ENCODE data around the gene WFDC11. TPM values are rescaled to one million over a fixed set of nuclear protein-coding genes. Genes with fewer than 3 reads are reported as not detected.
"Not testable (repeated sequence)": the region's sequence is repeated elsewhere in the genome, so short reads cannot be mapped to it uniquely, and the experiment has no call there.

Gene WFDC11
- total RNA-seq (not detected), polyA plus RNA-seq (not detected)

- no peak within 1 kb of the TSS for H3K4me3 ChIP-seq (ENCODE audit: low read depth, low read length)
These were observed at the start of gene WFDC11 for GRCh38 chr20:45670139-45670538. WFDC11 (minus strand) TSS chr20:45670239; CDS start chr20:45650600, 19,639 bp downstream.

DNA sequence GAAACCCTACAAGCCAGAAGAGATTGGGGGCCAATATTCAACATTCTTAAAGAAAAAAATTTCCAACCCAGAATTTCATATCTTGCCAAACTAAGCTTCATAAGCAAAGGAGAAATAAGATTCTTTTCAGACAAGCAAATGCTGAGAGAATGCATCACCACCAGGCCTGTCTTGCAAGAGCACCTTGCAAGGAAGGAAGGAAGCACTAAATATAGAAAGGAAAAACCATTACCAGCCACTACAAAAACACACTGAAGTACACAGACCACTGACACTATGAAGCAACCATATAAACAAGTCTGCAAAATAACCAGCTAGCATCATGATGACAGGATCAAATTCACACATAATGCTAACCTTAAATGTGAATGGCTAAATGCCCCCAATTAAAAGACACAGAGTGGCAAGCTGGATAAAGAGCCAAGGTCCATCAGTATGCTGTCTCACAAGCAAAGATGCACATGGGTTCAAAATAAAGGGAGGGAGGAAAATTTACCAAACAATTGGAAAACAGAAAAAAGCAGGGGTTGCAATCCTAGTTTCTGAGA lies 46.2 kb upstream of the WFDC11 start:
- not testable (repeated sequence) for H3K27ac ChIP-seq (ENCODE audit: insufficient read depth, low read length, poor library complexity, severe bottlenecking); H3K4me1 ChIP-seq (ENCODE audit: control insufficient read depth, insufficient read depth, low read length, poor library complexity, severe bottlenecking); H3K9me3 ChIP-seq (ENCODE audit: control insufficient read depth in 2 of 2, low read length in 2 of 2); H3K27ac Mint-ChIP-seq; H3K4me3 ChIP-seq (ENCODE audit: low read depth, low read length); H3K4me1 Mint-ChIP-seq; H3K27me3 ChIP-seq (ENCODE audit: control insufficient read depth, insufficient read depth, low read length); DNase-seq; H3K4me3 Mint-ChIP-seq; H3K36me3 Mint-ChIP-seq; H3K9me3 Mint-ChIP-seq; H3K36me3 ChIP-seq (ENCODE audit: control insufficient read depth, insufficient read depth, low read length); ATAC-seq (ENCODE audit: low read depth in 2 of 2)
- H3K27me3 Mint-ChIP-seq = peaks cover 34% of the 10 kb centered on the region

More at GRCh38 chr20:45670139-45670538, at the start of gene WFDC11:
- H3K36me3 ChIP-seq (ENCODE audit: control insufficient read depth, insufficient read depth, low read length) = no peaks in the 10 kb centered on the region
- H3K4me1 ChIP-seq (ENCODE audit: control insufficient read depth, insufficient read depth, low read length, poor library complexity, severe bottlenecking) = no peaks in the 10 kb centered on the region
- H3K27me3 Mint-ChIP-seq = peaks cover 20% of the 10 kb centered on the region
- no peaks in the 10 kb centered on the region for H3K36me3 Mint-ChIP-seq
- H3K9me3 ChIP-seq (ENCODE audit: control insufficient read depth in 2 of 2, low read length in 2 of 2) = no peaks in the 10 kb centered on the region
- no peak for DNase-seq
- H3K27ac ChIP-seq (ENCODE audit: insufficient read depth, low read length, poor library complexity, severe bottlenecking) = no peak within 1 kb of the TSS
- no peaks in the 10 kb centered on the region for H3K27me3 ChIP-seq (ENCODE audit: control insufficient read depth, insufficient read depth, low read length)
- H3K9me3 Mint-ChIP-seq = peaks cover 0 to 9% (median 0%) of the 10 kb centered on the region in 7 donors
- no peak for ATAC-seq (ENCODE audit: low read depth in 2 of 2)
- peak within 1 kb of the TSS in 1 of 3 donors; percentile 4 for H3K27ac Mint-ChIP-seq
- H3K4me1 Mint-ChIP-seq = no peaks in the 10 kb centered on the region
- H3K4me3 Mint-ChIP-seq = peak within 1 kb of the TSS in 1 of 4 donors; percentile 58

GRCh38 chr20:45704969-45705637 lies 35.1 kb upstream of the WFDC11 start, which contains the start of gene WFDC10B:
WFDC10B (minus strand) TSS chr20:45705019; CDS start chr20:45685992, 19,027 bp downstream.
- Histone ChIP-seq H3K36me3 (ENCODE audit: control insufficient read depth, insufficient read depth, low read length) (no peaks in the 10 kb centered on the region), H3K4me3 (ENCODE audit: low read depth, low read length) (no peak within 1 kb of the TSS), H3K27me3 (ENCODE audit: control insufficient read depth, insufficient read depth, low read length) (peaks cover 14% of the 10 kb centered on the region), H3K9me3 (ENCODE audit: control insufficient read depth in 2 of 2, low read length in 2 of 2) (no peaks in the 10 kb centered on the region), H3K27ac (ENCODE audit: insufficient read depth, low read length, poor library complexity, severe bottlenecking) (no peak within 1 kb of the TSS), H3K4me1 (ENCODE audit: control insufficient read depth, insufficient read depth, low read length, poor library complexity, severe bottlenecking) (no peaks in the 10 kb centered on the region)
- H3K27me3 Mint-ChIP-seq = peaks cover 33% of the 10 kb centered on the region
- DNase-seq = no peak
- peaks cover 0 to 2% (median 0%) of the 10 kb centered on the region in 7 donors for H3K9me3 Mint-ChIP-seq
- H3K36me3 Mint-ChIP-seq = no peaks in the 10 kb centered on the region
- H3K4me3 Mint-ChIP-seq = no peak within 1 kb of the TSS
- H3K4me1 Mint-ChIP-seq = no peaks in the 10 kb centered on the region
- no peak within 1 kb of the TSS for H3K27ac Mint-ChIP-seq
- no peak for ATAC-seq (ENCODE audit: low read depth in 2 of 2)

DNA sequence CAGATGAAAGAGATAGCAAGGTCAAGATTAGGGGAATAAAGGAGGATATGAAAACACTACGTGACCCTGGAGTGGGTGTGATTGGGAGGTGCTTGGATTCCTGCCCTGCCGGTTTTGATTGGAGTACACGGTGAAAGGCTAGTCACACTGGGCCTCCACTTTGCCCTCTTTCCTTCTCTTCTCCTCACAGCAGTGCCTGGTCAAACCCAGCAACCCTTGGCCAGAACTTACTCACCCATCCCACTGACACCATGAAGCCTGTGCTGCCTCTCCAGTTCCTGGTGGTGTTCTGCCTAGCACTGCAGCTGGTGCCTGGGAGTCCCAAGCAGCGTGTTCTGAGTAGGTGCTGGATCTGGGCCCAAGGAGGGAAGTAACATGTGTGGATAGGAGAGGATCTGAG lies 31.8 kb upstream of the WFDC11 start, which contains the start of gene WFDC13:
TSS of gene WFDC13 (plus strand) at position 166 of the 400 bp plus-strand sequence. CDS start at position 252, 86 bp downstream.
- H3K4me1 ChIP-seq (ENCODE audit: control insufficient read depth, insufficient read depth, low read length, poor library complexity, severe bottlenecking) = no peaks in the 10 kb centered on the region
- no peak within 1 kb of the TSS for H3K27ac ChIP-seq (ENCODE audit: insufficient read depth, low read length, poor library complexity, severe bottlenecking)
- no peak within 1 kb of the TSS for H3K4me3 ChIP-seq (ENCODE audit: low read depth, low read length)
- Mint-ChIP-seq H3K9me3 (no peaks in the 10 kb centered on the region), H3K4me1 (no peaks in the 10 kb centered on the region), H3K36me3 (no peaks in the 10 kb centered on the region), H3K4me3 (no peak within 1 kb of the TSS), H3K27ac (no peak within 1 kb of the TSS), H3K27me3 (peaks cover 35% of the 10 kb centered on the region)
- peaks cover 3% of the 10 kb centered on the region for H3K27me3 ChIP-seq (ENCODE audit: control insufficient read depth, insufficient read depth, low read length)
- DNase-seq = no peak
- no peaks in the 10 kb centered on the region for H3K36me3 ChIP-seq (ENCODE audit: control insufficient read depth, insufficient read depth, low read length)
- H3K9me3 ChIP-seq (ENCODE audit: control insufficient read depth in 2 of 2, low read length in 2 of 2) = no peaks in the 10 kb centered on the region
- ATAC-seq (ENCODE audit: low read depth in 2 of 2) = no peak

- Mint-ChIP-seq H3K9me3 (no peaks in the 10 kb centered on the region), H3K4me1 (no peaks in the 10 kb centered on the region), H3K4me3 (no peak overlapping the region), H3K36me3 (no peaks in the 10 kb centered on the region), H3K27ac (no peak overlapping the region), H3K27me3 (peaks cover 42% of the 10 kb centered on the region)
- Histone ChIP-seq H3K36me3 (ENCODE audit: control insufficient read depth, insufficient read depth, low read length) (no peaks in the 10 kb centered on the region), H3K27ac (ENCODE audit: insufficient read depth, low read length, poor library complexity, severe bottlenecking) (no peak overlapping the region), H3K4me3 (ENCODE audit: low read depth, low read length) (no peak overlapping the region), H3K27me3 (ENCODE audit: control insufficient read depth, insufficient read depth, low read length) (peaks cover 3% of the 10 kb centered on the region), H3K4me1 (ENCODE audit: control insufficient read depth, insufficient read depth, low read length, poor library complexity, severe bottlenecking) (no peaks in the 10 kb centered on the region), H3K9me3 (ENCODE audit: control insufficient read depth in 2 of 2, low read length in 2 of 2) (no peaks in the 10 kb centered on the region)
- no peak for ATAC-seq (ENCODE audit: low read depth in 2 of 2)
- DNase-seq = no peak
These were observed 31.1 kb upstream of the WFDC11 start for GRCh38 chr20:45701104-45701503.

DNA sequence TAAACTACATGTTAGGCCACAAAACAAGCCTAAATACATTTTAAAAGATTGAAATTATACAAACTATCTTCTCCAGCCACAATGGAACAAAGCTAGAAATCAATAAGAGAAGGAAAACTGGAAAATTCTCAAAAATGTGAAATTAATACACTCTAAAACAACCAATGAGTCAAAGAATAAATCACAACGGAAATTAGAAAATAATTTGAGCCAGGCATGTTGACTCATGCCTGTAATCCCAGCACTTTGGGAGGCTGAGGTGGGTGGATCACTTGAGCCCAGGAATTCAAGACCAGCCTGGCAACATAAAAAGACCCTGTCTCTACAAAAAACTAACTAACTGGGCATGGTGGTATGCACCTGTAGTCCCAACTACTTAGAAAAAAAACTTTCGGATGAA lies 25.5 kb upstream of the WFDC11 start:
- ATAC-seq (ENCODE audit: low read depth in 2 of 2) (no peak), DNase-seq (no peak)
- no peak overlapping the region for H3K27ac Mint-ChIP-seq
- no peak overlapping the region for H3K4me3 Mint-ChIP-seq
- peaks cover 0 to 5% (median 0%) of the 10 kb centered on the region in 7 donors for H3K9me3 Mint-ChIP-seq
- Histone ChIP-seq H3K9me3 (ENCODE audit: control insufficient read depth in 2 of 2, low read length in 2 of 2) (no peaks in the 10 kb centered on the region), H3K27ac (ENCODE audit: insufficient read depth, low read length, poor library complexity, severe bottlenecking) (no peak overlapping the region), H3K4me3 (ENCODE audit: low read depth, low read length) (no peak overlapping the region), H3K36me3 (ENCODE audit: control insufficient read depth, insufficient read depth, low read length) (no peaks in the 10 kb centered on the region), H3K27me3 (ENCODE audit: control insufficient read depth, insufficient read depth, low read length) (peaks cover 5% of the 10 kb centered on the region), H3K4me1 (ENCODE audit: control insufficient read depth, insufficient read depth, low read length, poor library complexity, severe bottlenecking) (no peaks in the 10 kb centered on the region)
- H3K27me3 Mint-ChIP-seq = peaks cover 51% of the 10 kb centered on the region
- H3K36me3 Mint-ChIP-seq = no peaks in the 10 kb centered on the region
- H3K4me1 Mint-ChIP-seq = no peaks in the 10 kb centered on the region

- not testable (repeated sequence) for DNase-seq; H3K4me1 Mint-ChIP-seq; ATAC-seq (ENCODE audit: low read depth in 2 of 2); H3K27me3 ChIP-seq (ENCODE audit: control insufficient read depth, insufficient read depth, low read length); H3K9me3 ChIP-seq (ENCODE audit: control insufficient read depth in 2 of 2, low read length in 2 of 2); H3K4me3 Mint-ChIP-seq; H3K4me3 ChIP-seq (ENCODE audit: low read depth, low read length); H3K27ac ChIP-seq (ENCODE audit: insufficient read depth, low read length, poor library complexity, severe bottlenecking); H3K36me3 ChIP-seq (ENCODE audit: control insufficient read depth, insufficient read depth, low read length); H3K4me1 ChIP-seq (ENCODE audit: control insufficient read depth, insufficient read depth, low read length, poor library complexity, severe bottlenecking); H3K9me3 Mint-ChIP-seq; H3K36me3 Mint-ChIP-seq
- Mint-ChIP-seq H3K27me3 (peaks cover 44% of the 10 kb centered on the region), H3K27ac (peak overlapping the region in 1 of 3 donors; percentile 53)
These were observed 23.3 kb upstream of the WFDC11 start for GRCh38 chr20:45693346-45693745.

DNA sequence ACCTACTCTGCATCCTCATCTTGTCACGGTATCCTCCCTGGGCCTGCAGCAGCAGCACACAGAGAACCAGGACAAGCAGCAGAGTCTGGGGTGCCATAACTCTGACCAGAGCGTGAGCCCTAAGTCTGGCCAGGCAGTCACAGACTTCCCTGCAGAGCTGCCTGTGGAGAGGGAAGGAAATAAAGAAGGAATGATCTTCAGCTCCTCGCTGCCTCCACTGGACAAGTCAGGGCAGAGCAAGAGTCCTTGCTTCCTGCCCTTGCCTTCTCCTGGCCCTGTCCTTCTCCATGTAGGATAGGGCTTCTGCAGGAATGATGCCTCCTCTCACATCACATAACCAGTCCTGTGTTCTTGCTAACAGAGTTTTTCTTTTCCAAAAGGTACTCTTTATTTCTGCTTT lies 15.9 kb upstream of the WFDC11 start:
- Histone ChIP-seq H3K9me3 (ENCODE audit: control insufficient read depth in 2 of 2, low read length in 2 of 2) (peaks cover 0 to 2% of the 10 kb centered on the region in 2 experiments), H3K27ac (ENCODE audit: insufficient read depth, low read length, poor library complexity, severe bottlenecking) (no peak overlapping the region)
- no peak overlapping the region for H3K4me3 Mint-ChIP-seq

More for the DNA sequence above, 15.9 kb upstream of the WFDC11 start:
- Histone ChIP-seq H3K4me1 (ENCODE audit: control insufficient read depth, insufficient read depth, low read length, poor library complexity, severe bottlenecking) (no peaks in the 10 kb centered on the region), H3K4me3 (ENCODE audit: low read depth, low read length) (no peak overlapping the region), H3K36me3 (ENCODE audit: control insufficient read depth, insufficient read depth, low read length) (no peaks in the 10 kb centered on the region), H3K27me3 (ENCODE audit: control insufficient read depth, insufficient read depth, low read length) (no peaks in the 10 kb centered on the region)
- DNase-seq (no peak), ATAC-seq (ENCODE audit: low read depth in 2 of 2) (no peak)
- Mint-ChIP-seq H3K27me3 (peaks cover 18% of the 10 kb centered on the region), H3K36me3 (no peaks in the 10 kb centered on the region), H3K4me1 (no peaks in the 10 kb centered on the region), H3K9me3 (peaks cover 0 to 6% (median 3%) of the 10 kb centered on the region in 7 donors), H3K27ac (no peak overlapping the region)
